Tibial artery (tissue), 4 donors: ENCODE measurements around the gene YPEL3.
A peak's percentile ranks its signal among the peaks of the same experiment; 100 is the strongest.

Source experiments
- DNase-seq, 2 donors: peaks; one replicate each; pipeline ENCODE4 v3.0.0-alpha.2; 2019
- H3K27ac ChIP-seq, 2 donors: fragments of 200-600 bp; sonication (generic) in 1 of 2; 1 replicate in 1 of 2; 2 replicates in 1 of 2; pipeline ENCODE4 v1.5.1; 2018 to 2019; ENCODE audit warnings: mild to moderate bottlenecking in 1 of 2
- H3K27me3 ChIP-seq, 2 donors: fragments of 200-600 bp; sonication (generic) in 1 of 2; one replicate each; pipeline versions ENCODE4 v1.5.1 to v1.6.0; 2016 to 2019
- H3K36me3 ChIP-seq, 3 donors: fragments of 200-600 bp; sonication (generic) in 2 of 3; one replicate each; pipeline ENCODE4 v1.5.1; 2016 to 2019; ENCODE audit warnings: mild to moderate bottlenecking in 2 of 3
- H3K4me1 ChIP-seq, 4 donors: fragments of 200-600 bp; sonication (generic) in 2 of 4; 1 replicate in 3 of 4; 2 replicates in 1 of 4; pipeline ENCODE4 v1.5.1; 2016 to 2019
- H3K4me3 ChIP-seq, 2 donors: fragments of 200-600 bp; sonication (generic) in 1 of 2; 1 replicate in 1 of 2; 2 replicates in 1 of 2; pipeline ENCODE4 v1.5.1; 2018 to 2019; ENCODE audit warnings: mild to moderate bottlenecking in 2 of 2
- H3K9me3 ChIP-seq, 3 donors: fragments of 200-600 bp; sonication (generic) in 1 of 3; one replicate each; pipeline ENCODE4 v1.5.1; 2016 to 2019
- intact Hi-C: fragments of 100-400 bp; cut with DNase I; formaldehyde crosslinking; loops from one replicate; pipeline ENCODE4 v1.15.0; 2023; ENCODE audit warnings: low total_unique reads
- TF ChIP-seq, protein P1 (sequence below), 2 experiments: fragments of 200-600 bp in 1 of 2; fragments of 450-650 bp in 1 of 2; IDR thresholded peaks; one replicate each; pipeline ENCODE4 v1.5.1; 2017 to 2019; ENCODE audit warnings: antibody characterized with exemption in 2 of 2, mild to moderate bottlenecking in 1 of 2, moderate library complexity in 1 of 2

Gene YPEL3, protein sequence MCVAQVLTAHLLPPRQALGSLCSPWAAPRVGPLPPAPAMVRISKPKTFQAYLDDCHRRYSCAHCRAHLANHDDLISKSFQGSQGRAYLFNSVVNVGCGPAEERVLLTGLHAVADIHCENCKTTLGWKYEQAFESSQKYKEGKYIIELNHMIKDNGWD

DNA sequence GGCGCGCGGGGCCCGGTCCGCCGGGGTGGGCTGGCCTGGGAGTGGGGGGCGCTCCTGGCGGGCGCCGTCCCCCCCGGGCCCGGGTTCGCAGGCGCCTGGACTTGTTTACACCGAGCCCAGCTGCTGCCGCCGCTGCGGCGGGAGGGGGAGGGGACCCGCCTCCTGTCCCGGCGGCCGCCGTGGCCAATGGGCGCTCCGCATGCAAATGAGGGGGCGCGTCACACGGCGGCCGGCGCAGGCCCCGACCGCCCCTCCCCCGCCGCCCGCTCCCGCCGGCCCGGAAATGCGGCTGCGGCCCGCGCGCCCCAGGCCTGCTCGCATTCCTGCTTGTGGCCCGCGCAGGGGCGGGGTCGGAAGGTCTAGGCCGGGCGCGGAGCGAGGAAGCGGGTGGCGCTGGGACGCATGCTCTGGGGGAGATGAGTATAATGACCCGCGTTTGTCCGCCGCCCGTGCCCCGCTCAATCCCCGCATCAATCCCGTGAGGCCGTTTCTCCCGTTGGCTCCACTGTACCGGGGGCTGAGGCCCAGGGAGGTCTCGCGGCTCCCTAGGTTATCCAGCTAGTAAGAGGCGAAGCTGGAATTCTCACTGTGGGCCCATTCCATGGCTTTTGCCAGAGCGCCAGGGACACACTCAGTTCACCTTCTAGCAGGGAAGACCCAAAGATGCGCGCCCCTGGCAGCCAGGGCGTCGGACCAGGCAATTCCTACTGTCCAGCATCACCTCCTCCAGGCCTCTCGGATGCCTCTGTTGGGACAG, at the start of gene YPEL3:
Gene YPEL3 (minus strand): TSS at position 109 of the 757 bp plus-strand sequence. CDS start 731 bp downstream, outside the sequence.
- H3K36me3 ChIP-seq: peaks cover 11 to 23% (median 16%) of the 10 kb centered on the region in 3 donors
- TF ChIP-seq, protein P1, sequence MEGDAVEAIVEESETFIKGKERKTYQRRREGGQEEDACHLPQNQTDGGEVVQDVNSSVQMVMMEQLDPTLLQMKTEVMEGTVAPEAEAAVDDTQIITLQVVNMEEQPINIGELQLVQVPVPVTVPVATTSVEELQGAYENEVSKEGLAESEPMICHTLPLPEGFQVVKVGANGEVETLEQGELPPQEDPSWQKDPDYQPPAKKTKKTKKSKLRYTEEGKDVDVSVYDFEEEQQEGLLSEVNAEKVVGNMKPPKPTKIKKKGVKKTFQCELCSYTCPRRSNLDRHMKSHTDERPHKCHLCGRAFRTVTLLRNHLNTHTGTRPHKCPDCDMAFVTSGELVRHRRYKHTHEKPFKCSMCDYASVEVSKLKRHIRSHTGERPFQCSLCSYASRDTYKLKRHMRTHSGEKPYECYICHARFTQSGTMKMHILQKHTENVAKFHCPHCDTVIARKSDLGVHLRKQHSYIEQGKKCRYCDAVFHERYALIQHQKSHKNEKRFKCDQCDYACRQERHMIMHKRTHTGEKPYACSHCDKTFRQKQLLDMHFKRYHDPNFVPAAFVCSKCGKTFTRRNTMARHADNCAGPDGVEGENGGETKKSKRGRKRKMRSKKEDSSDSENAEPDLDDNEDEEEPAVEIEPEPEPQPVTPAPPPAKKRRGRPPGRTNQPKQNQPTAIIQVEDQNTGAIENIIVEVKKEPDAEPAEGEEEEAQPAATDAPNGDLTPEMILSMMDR (IDR thresholded peaks at IDR 0.05): no peak
- peak within 1 kb of the TSS; percentile 94 to 98 for H3K27ac ChIP-seq
- peak within 1 kb of the TSS; percentile 82 to 90 for H3K4me3 ChIP-seq
- peaks cover 0 to 9% (median 0%) of the 10 kb centered on the region in 3 donors for H3K9me3 ChIP-seq
- intact Hi-C loops: loop anchor here (1.0 kb wide), 1 partner anchor 27 kb away; the partner anchor contains the start of gene MAPK3
- DNase-seq: peak; percentile 94 to 97
- H3K27me3 ChIP-seq: no peaks in the 10 kb centered on the region
- H3K4me1 ChIP-seq: peaks cover 0 to 45% (median 32%) of the 10 kb centered on the region in 4 donors

- Histone ChIP-seq H3K27ac (no peak overlapping the region), H3K36me3 (no peaks in the 10 kb centered on the region), H3K9me3 (peaks cover 0 to 7% (median 0%) of the 10 kb centered on the region in 3 donors), H3K4me1 (no peaks in the 10 kb centered on the region), H3K4me3 (no peak overlapping the region), H3K27me3 (no peaks in the 10 kb centered on the region)
- DNase-seq: no peak
- TF ChIP-seq, protein P1 (IDR thresholded peaks at IDR 0.05): no peak
- intact Hi-C loops: no loop called here
Measured at GRCh38 chr16:30145657-30146056, 49.6 kb upstream of the YPEL3 start.

DNA sequence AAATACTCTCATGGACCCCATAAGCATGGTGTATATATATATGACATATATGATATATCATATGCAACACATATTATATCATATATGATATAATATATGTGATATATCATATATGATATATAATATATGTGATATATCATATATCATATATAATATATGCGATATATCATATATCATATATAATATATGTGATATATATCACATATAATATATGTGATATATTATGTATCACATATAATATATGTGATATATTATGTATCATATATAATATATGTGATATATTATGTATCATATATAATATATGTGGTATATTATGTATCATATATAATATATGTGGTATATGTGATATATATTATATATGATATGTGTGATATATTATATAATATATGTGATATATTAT, 48.9 kb upstream of the YPEL3 start:
- Histone ChIP-seq H3K27me3 (no peaks in the 10 kb centered on the region), H3K36me3 (no peaks in the 10 kb centered on the region), H3K4me3 (no peak overlapping the region), H3K4me1 (no peaks in the 10 kb centered on the region), H3K9me3 (peaks cover 0 to 7% (median 0%) of the 10 kb centered on the region in 3 donors), H3K27ac (no peak overlapping the region)
- TF ChIP-seq, protein P1 (IDR thresholded peaks at IDR 0.05): no peak
- DNase-seq: no peak
- intact Hi-C loops: no loop called here

- intact Hi-C loops: no loop called here
- no peaks in the 10 kb centered on the region for H3K36me3 ChIP-seq
- no peak for DNase-seq
- H3K4me1 ChIP-seq: no peaks in the 10 kb centered on the region
- peaks cover 0 to 3% (median 0%) of the 10 kb centered on the region in 3 donors for H3K9me3 ChIP-seq
- no peak overlapping the region for H3K4me3 ChIP-seq
- H3K27ac ChIP-seq: no peak overlapping the region
- TF ChIP-seq, protein P1 (IDR thresholded peaks at IDR 0.05): no peak
- no peaks in the 10 kb centered on the region for H3K27me3 ChIP-seq
Measured at GRCh38 chr16:30144017-30144416, 48.0 kb upstream of the YPEL3 start.

DNA sequence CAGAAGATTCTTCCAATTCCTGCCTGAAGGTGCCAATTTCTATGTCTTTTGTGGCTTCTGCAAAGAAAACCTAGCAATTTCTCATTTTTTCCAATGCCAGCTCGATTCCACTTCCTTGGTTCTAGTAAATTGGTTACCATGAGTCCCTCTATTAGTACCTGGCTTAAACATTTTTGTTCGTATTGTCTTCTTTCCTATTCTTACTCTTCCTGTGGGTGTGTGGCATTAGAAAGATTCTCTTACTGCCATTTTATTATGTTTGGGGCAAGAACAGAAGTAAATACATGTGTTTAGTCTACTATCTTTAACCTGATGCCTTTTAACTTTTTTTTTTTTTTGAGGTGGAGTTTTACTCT, 47.3 kb upstream of the YPEL3 start:
- intact Hi-C loops: no loop called here
- Histone ChIP-seq H3K9me3 (no peaks in the 10 kb centered on the region), H3K4me1 (no peaks in the 10 kb centered on the region), H3K36me3 (no peaks in the 10 kb centered on the region), H3K27ac (no peak overlapping the region), H3K27me3 (peaks cover 0 to 2% of the 10 kb centered on the region in 2 donors), H3K4me3 (no peak overlapping the region)
- no peak for DNase-seq
- TF ChIP-seq, protein P1 (IDR thresholded peaks at IDR 0.05): no peak
